Measurements from ENCODE around the gene PLAAT1.

Gene PLAAT1

DNA sequence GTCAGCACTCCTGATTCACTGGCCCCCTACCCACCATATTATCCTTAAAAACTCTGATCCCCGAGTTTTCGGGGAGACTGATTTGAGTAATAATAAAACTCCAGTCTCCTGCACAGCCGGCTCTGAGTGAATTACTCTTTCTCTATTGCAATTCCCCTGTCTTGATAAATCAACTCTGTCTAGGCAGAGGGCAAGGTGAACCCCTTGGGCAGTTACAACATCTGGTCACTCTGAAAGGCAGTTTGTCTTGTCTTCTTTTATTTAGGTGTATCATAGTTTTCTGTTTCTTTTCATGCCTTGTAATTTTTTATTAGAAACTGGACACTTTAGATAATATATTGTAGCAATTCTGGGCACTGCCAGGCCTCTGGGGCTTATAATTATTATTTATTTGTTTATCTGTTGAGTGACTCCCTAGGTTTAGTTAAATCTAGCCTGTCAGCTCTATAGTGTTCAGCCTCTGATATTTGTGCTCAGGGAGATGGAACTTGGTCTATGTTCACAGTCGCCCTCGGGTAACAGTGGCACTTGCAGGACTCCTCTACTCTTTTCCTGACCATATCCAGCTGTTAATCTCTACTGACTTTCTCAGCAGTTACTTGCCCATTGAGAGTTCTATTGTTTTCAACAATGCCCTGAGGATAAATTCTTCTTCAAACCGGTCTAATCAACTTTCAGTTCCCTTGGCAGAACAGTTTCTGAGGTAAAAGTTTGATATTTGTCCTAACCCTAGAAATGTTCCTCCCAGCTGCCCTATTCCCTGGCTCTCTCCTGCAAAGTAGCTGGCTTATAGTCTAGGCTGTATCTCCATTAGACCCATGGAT, 15.5 kb upstream of the PLAAT1 start:
- Histone ChIP-seq H3K27me3 (ENCODE audit: control insufficient read depth in 2 of 2, insufficient read depth in 2 of 2, low read length in 2 of 2) (no peaks in the 10 kb centered on the region), H3K36me3 (ENCODE audit: control insufficient read depth in 2 of 2, insufficient read depth in 2 of 2, low read length in 2 of 2) (no peaks in the 10 kb centered on the region), H3K9ac (ENCODE audit: low read depth in 1 of 2, low read length in 2 of 2) (no peak overlapping the region), H3K9me3 (ENCODE audit: control insufficient read depth in 2 of 2, low read length in 2 of 2) (no peaks in the 10 kb centered on the region), H3K4me1 (ENCODE audit: control insufficient read depth in 2 of 2, insufficient read depth in 2 of 2, low read length in 2 of 2) (no peaks in the 10 kb centered on the region), H3K4me3 (ENCODE audit: low read length in 2 of 2) (no peak overlapping the region), H3K27ac (ENCODE audit: low read depth in 2 of 2, low read length in 2 of 2) (no peak overlapping the region)

DNA sequence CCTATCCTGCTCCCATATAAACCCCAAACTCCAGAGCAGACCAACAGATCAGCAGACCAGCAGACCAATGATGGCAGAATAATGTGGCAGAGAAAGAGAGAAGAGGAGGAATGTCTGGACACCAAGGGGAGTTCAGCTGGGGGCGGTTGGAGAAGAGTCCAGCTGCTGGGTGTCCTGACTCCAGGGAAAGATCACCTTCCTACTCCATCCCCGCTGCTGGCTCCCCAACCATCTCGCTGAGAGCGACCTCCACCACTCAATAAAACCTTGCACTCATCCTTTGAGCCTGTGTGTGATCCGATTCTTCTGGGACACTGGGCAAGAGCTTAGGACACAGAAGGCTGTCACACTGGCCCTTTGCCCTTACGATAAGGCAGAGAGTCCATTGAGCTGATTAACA, 12.8 kb upstream of the PLAAT1 start:
- H3K9me3 ChIP-seq (ENCODE audit: control insufficient read depth in 2 of 2, low read length in 2 of 2): no peaks in the 10 kb centered on the region
- no peaks in the 10 kb centered on the region for H3K4me1 ChIP-seq (ENCODE audit: control insufficient read depth in 2 of 2, insufficient read depth in 2 of 2, low read length in 2 of 2)
- H3K27me3 ChIP-seq (ENCODE audit: control insufficient read depth in 2 of 2, insufficient read depth in 2 of 2, low read length in 2 of 2): no peaks in the 10 kb centered on the region
- H3K9ac ChIP-seq (ENCODE audit: low read depth in 1 of 2, low read length in 2 of 2): no peak overlapping the region
- no peaks in the 10 kb centered on the region for H3K36me3 ChIP-seq (ENCODE audit: control insufficient read depth in 2 of 2, insufficient read depth in 2 of 2, low read length in 2 of 2)
- H3K27ac ChIP-seq (ENCODE audit: low read depth in 2 of 2, low read length in 2 of 2): no peak overlapping the region
- H3K4me3 ChIP-seq (ENCODE audit: low read length in 2 of 2): no peak overlapping the region

DNA sequence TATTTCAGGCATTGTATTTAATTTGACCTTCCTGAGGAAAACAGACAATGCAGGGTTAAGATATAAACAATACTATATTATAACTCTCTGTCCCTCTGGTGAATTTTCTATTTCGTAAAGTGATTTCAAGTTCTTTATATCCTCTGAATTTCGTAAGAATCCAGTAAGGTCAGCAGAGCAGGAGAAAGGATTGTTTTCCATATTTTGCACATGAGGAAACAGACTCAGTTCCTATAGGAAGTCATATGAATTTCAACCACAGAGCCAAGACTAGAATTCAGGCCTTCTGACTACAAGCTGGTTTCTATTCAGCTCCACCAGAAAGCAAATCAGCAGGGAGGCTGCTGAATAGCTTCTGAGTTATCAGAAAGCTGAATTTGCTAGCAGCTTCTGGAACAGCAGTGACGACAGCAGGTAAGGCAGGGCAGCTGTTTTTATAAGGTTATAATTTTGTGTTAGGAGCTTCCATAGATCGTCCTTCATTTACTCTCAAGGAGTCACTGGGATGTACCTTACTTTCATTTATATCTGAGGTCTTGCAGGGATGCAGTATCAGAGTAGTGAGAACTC, 11.1 kb upstream of the PLAAT1 start:
- Histone ChIP-seq H3K27ac (ENCODE audit: low read depth in 2 of 2, low read length in 2 of 2) (no peak overlapping the region), H3K36me3 (ENCODE audit: control insufficient read depth in 2 of 2, insufficient read depth in 2 of 2, low read length in 2 of 2) (no peaks in the 10 kb centered on the region), H3K4me1 (ENCODE audit: control insufficient read depth in 2 of 2, insufficient read depth in 2 of 2, low read length in 2 of 2) (no peaks in the 10 kb centered on the region), H3K9me3 (ENCODE audit: control insufficient read depth in 2 of 2, low read length in 2 of 2) (no peaks in the 10 kb centered on the region), H3K9ac (ENCODE audit: low read depth in 1 of 2, low read length in 2 of 2) (no peak overlapping the region), H3K27me3 (ENCODE audit: control insufficient read depth in 2 of 2, insufficient read depth in 2 of 2, low read length in 2 of 2) (no peaks in the 10 kb centered on the region), H3K4me3 (ENCODE audit: low read length in 2 of 2) (no peak overlapping the region)

DNA sequence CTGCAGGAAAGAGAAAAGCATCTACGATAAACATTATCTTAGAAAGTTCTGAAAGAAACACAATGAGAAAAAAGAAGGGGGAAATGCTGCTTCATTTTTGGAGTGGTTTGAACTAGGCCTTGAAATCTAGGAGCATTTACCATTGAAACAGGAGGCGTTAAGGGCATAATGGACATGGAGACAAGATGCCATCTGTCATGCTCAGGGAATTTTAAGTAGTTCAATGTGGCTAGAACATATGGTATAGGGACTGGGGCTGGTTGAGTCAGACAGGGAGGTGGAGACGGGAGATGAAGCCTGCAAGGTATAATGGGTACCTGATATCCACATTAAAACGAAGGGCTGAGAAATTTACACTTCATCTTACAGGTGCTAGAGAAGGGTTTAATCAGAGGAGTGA, 10.4 kb upstream of the PLAAT1 start:
- Histone ChIP-seq H3K9me3 (ENCODE audit: control insufficient read depth in 2 of 2, low read length in 2 of 2) (no peaks in the 10 kb centered on the region), H3K27me3 (ENCODE audit: control insufficient read depth in 2 of 2, insufficient read depth in 2 of 2, low read length in 2 of 2) (no peaks in the 10 kb centered on the region), H3K27ac (ENCODE audit: low read depth in 2 of 2, low read length in 2 of 2) (no peak overlapping the region), H3K9ac (ENCODE audit: low read depth in 1 of 2, low read length in 2 of 2) (no peak overlapping the region), H3K4me1 (ENCODE audit: control insufficient read depth in 2 of 2, insufficient read depth in 2 of 2, low read length in 2 of 2) (no peaks in the 10 kb centered on the region), H3K4me3 (ENCODE audit: low read length in 2 of 2) (no peak overlapping the region), H3K36me3 (ENCODE audit: control insufficient read depth in 2 of 2, insufficient read depth in 2 of 2, low read length in 2 of 2) (no peaks in the 10 kb centered on the region)

DNA sequence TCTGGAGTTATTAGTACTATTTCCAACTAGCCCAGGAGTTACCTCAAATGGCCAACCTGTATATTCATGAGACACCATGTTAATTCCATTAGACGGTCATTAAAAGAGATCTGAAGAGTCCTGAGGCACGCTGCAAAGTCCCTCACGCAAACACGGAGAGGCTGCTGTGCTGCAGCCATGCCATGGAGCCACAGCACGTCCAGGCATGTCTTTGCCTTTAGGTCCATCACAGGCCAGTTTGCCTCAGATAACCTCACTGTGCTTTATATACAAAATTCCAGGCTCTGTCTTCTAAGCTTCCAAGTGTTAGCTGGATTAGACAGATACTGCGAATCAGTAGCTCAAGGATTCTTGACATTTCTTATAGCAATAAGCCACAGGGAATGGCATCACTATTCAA, 9.8 kb upstream of the PLAAT1 start:
- Histone ChIP-seq H3K9me3 (ENCODE audit: control insufficient read depth in 2 of 2, low read length in 2 of 2) (no peaks in the 10 kb centered on the region), H3K36me3 (ENCODE audit: control insufficient read depth in 2 of 2, insufficient read depth in 2 of 2, low read length in 2 of 2) (no peaks in the 10 kb centered on the region), H3K27ac (ENCODE audit: low read depth in 2 of 2, low read length in 2 of 2) (no peak overlapping the region), H3K4me1 (ENCODE audit: control insufficient read depth in 2 of 2, insufficient read depth in 2 of 2, low read length in 2 of 2) (no peaks in the 10 kb centered on the region), H3K4me3 (ENCODE audit: low read length in 2 of 2) (no peak overlapping the region), H3K27me3 (ENCODE audit: control insufficient read depth in 2 of 2, insufficient read depth in 2 of 2, low read length in 2 of 2) (no peaks in the 10 kb centered on the region), H3K9ac (ENCODE audit: low read depth in 1 of 2, low read length in 2 of 2) (no peak overlapping the region)

DNA sequence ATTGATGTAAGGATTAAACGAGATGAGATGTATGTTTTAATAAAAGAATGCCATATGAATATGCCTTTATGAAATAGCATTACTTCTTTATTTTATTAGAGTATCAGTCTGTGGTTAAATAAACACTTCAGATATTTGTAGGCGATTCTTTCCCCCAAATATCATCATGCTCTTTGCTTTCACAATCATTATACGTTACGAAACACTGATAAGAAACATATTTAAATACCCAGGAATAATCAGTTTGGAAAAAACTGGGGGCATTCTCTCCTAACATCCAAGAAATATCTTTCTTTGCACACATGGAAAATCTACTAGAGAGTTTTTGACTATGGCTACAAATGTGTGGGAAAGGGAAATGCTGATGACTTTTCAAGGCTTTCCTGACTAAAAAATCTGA, 4.4 kb upstream of the PLAAT1 start:
- peaks cover 3 to 4% of the 10 kb centered on the region in 2 donors for H3K4me1 ChIP-seq (ENCODE audit: control insufficient read depth in 2 of 2, insufficient read depth in 2 of 2, low read length in 2 of 2)
- H3K9me3 ChIP-seq (ENCODE audit: control insufficient read depth in 2 of 2, low read length in 2 of 2): no peaks in the 10 kb centered on the region
- no peak overlapping the region for H3K27ac ChIP-seq (ENCODE audit: low read depth in 2 of 2, low read length in 2 of 2)
- no peak overlapping the region for H3K4me3 ChIP-seq (ENCODE audit: low read length in 2 of 2)
- no peaks in the 10 kb centered on the region for H3K36me3 ChIP-seq (ENCODE audit: control insufficient read depth in 2 of 2, insufficient read depth in 2 of 2, low read length in 2 of 2)
- no peaks in the 10 kb centered on the region for H3K27me3 ChIP-seq (ENCODE audit: control insufficient read depth in 2 of 2, insufficient read depth in 2 of 2, low read length in 2 of 2)
- H3K9ac ChIP-seq (ENCODE audit: low read depth in 1 of 2, low read length in 2 of 2): no peak overlapping the region

DNA sequence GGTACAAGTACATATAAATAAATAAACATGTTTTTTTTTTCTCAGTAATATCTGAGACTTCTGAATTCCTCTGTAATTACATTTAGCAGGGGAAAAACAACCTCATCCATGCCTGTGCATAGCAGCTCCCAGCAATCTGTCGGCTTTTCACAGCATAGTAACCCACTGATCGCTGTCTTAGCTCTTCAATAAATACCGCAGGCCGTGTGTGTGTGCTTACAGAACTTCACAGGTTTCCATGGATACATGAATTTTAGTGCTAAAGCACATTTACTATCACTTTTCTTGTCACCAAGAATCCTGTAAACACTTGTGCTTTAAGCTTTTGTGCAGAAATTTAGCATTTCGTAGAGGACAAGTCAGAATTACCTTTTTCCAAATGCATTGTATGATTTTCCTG, 4.0 kb upstream of the PLAAT1 start:
- Histone ChIP-seq H3K27ac (ENCODE audit: low read depth in 2 of 2, low read length in 2 of 2) (no peak overlapping the region), H3K4me1 (ENCODE audit: control insufficient read depth in 2 of 2, insufficient read depth in 2 of 2, low read length in 2 of 2) (peaks cover 3 to 4% of the 10 kb centered on the region in 2 donors), H3K36me3 (ENCODE audit: control insufficient read depth in 2 of 2, insufficient read depth in 2 of 2, low read length in 2 of 2) (no peaks in the 10 kb centered on the region)

DNA sequence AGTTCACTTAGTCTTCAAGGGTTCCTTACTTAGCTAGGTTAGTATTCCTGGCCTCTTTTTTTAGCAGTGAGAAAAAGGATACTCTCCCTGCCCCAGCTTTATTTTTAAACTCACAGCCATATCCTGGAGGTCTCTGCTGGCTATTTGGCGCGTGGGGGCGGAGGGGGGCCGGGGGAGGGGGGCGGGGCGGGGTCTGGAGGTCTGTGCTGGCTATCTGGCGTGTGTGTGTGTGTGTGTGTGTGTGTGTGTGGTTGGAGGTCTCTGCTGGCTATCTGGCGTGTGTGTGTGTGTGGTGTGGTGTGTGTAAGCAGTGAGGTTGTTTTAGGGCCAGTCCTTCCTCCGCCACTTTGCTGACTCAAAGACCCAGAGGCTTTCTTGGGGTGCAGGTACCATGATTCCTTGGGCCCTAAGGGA, 579 bp upstream of the PLAAT1 start:
- Histone ChIP-seq H3K36me3 (ENCODE audit: control insufficient read depth in 2 of 2, insufficient read depth in 2 of 2, low read length in 2 of 2) (no peaks in the 10 kb centered on the region), H3K27ac (ENCODE audit: low read depth in 2 of 2, low read length in 2 of 2) (no peak overlapping the region), H3K9me3 (ENCODE audit: control insufficient read depth in 2 of 2, low read length in 2 of 2) (no peaks in the 10 kb centered on the region), H3K9ac (ENCODE audit: low read depth in 1 of 2, low read length in 2 of 2) (peak overlapping the region in 1 of 2 donors; percentile 48), H3K4me3 (ENCODE audit: low read length in 2 of 2) (peak overlapping the region; percentile 65 to 68), H3K27me3 (ENCODE audit: control insufficient read depth in 2 of 2, insufficient read depth in 2 of 2, low read length in 2 of 2) (peaks cover 0 to 6% of the 10 kb centered on the region in 2 donors), H3K4me1 (ENCODE audit: control insufficient read depth in 2 of 2, insufficient read depth in 2 of 2, low read length in 2 of 2) (peaks cover 3 to 4% of the 10 kb centered on the region in 2 donors)

More for the DNA sequence above, 4.0 kb upstream of the PLAAT1 start:
- Histone ChIP-seq H3K27me3 (ENCODE audit: control insufficient read depth in 2 of 2, insufficient read depth in 2 of 2, low read length in 2 of 2) (no peaks in the 10 kb centered on the region), H3K4me3 (ENCODE audit: low read length in 2 of 2) (no peak overlapping the region), H3K9ac (ENCODE audit: low read depth in 1 of 2, low read length in 2 of 2) (no peak overlapping the region), H3K9me3 (ENCODE audit: control insufficient read depth in 2 of 2, low read length in 2 of 2) (no peaks in the 10 kb centered on the region)

DNA sequence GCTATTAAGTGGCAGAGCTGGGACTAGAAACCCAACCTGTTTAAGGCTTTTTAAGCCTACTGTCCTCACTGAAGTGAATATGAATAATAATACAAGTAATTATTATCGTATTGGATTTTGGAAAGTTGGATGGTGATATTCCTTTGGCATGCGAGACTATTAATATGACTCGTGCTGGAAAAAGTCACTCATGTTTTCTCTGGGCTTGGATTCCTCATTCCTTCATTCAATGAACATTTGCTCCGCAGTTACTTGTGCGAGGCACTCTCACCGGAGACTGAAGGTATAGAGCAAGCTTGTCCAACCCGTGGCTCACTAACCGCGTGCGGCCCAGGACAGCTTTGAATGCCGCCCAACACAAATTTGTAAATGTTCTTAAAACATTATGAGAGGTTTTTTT, 694 bp downstream of the PLAAT1 start:
- Histone ChIP-seq H3K27ac (ENCODE audit: low read depth in 2 of 2, low read length in 2 of 2) (no peak overlapping the region), H3K27me3 (ENCODE audit: control insufficient read depth in 2 of 2, insufficient read depth in 2 of 2, low read length in 2 of 2) (peaks cover 0 to 6% of the 10 kb centered on the region in 2 donors), H3K4me1 (ENCODE audit: control insufficient read depth in 2 of 2, insufficient read depth in 2 of 2, low read length in 2 of 2) (peaks cover 3 to 4% of the 10 kb centered on the region in 2 donors), H3K9ac (ENCODE audit: low read depth in 1 of 2, low read length in 2 of 2) (no peak overlapping the region), H3K36me3 (ENCODE audit: control insufficient read depth in 2 of 2, insufficient read depth in 2 of 2, low read length in 2 of 2) (no peaks in the 10 kb centered on the region), H3K4me3 (ENCODE audit: low read length in 2 of 2) (peak overlapping the region in 1 of 2 donors; percentile 26), H3K9me3 (ENCODE audit: control insufficient read depth in 2 of 2, low read length in 2 of 2) (no peaks in the 10 kb centered on the region)

DNA sequence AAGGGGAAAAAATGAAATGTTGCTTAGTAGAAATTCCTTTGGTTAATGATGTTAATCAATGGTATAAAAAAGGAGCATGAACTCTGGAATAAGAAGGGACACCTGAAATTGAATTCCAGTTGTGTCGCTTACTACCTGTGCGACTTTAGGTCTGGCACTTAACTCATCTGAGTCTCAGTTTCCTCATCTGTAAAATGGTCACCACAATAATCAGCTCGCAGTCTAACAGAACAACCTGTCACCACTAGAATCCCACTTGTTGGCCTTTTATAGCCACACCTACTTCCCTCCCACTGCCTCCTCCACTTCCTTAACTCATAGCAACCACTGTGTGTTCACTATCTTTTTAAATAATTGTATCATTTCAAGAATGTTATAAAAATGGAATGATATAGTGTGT, 2.5 kb downstream of the PLAAT1 start:
- Histone ChIP-seq H3K4me1 (ENCODE audit: control insufficient read depth in 2 of 2, insufficient read depth in 2 of 2, low read length in 2 of 2) (peaks cover 3 to 4% of the 10 kb centered on the region in 2 donors), H3K36me3 (ENCODE audit: control insufficient read depth in 2 of 2, insufficient read depth in 2 of 2, low read length in 2 of 2) (no peaks in the 10 kb centered on the region), H3K9me3 (ENCODE audit: control insufficient read depth in 2 of 2, low read length in 2 of 2) (peaks cover 0 to under 1% of the 10 kb centered on the region in 2 donors), H3K4me3 (ENCODE audit: low read length in 2 of 2) (no peak overlapping the region), H3K9ac (ENCODE audit: low read depth in 1 of 2, low read length in 2 of 2) (no peak overlapping the region), H3K27me3 (ENCODE audit: control insufficient read depth in 2 of 2, insufficient read depth in 2 of 2, low read length in 2 of 2) (peaks cover 0 to 6% of the 10 kb centered on the region in 2 donors), H3K27ac (ENCODE audit: low read depth in 2 of 2, low read length in 2 of 2) (no peak overlapping the region)
